Transverse colon (tissue), 4 donors: ENCODE data around the gene ADAM10. TPM values are rescaled to one million over a fixed set of nuclear protein-coding genes. Genes with fewer than 3 reads are reported as not detected.
A peak's percentile ranks its signal among the peaks of the same experiment; 100 is the strongest.

Experiments used
- DNase-seq: peaks from one replicate; pipeline ENCODE4 v3.0.0-alpha.2; 2019
- H3K27ac ChIP-seq, 4 donors: fragments of 200-600 bp; sonication (generic); 2 replicates each; pipeline ENCODE4 v1.5.1; 2016 to 2018; ENCODE audit warnings: inconsistent platforms in 4 of 4
- H3K27me3 ChIP-seq: fragments of 200-600 bp; sonication (generic); 2 replicates; pipeline ENCODE4 v1.5.1; 2017; ENCODE audit warnings: inconsistent platforms
- H3K36me3 ChIP-seq, 4 donors: fragments of 200-600 bp; sonication (generic); 2 replicates each; pipeline ENCODE4 v1.5.1; 2017 to 2019; ENCODE audit warnings: inconsistent platforms in 4 of 4
- H3K4me1 ChIP-seq, 4 donors: fragments of 200-600 bp; sonication (generic); 2 replicates each; pipeline ENCODE4 v1.5.1; 2017 to 2020; ENCODE audit warnings: inconsistent platforms in 4 of 4
- H3K4me3 ChIP-seq, 4 donors: fragments of 200-600 bp; sonication (generic); 1 replicate in 1 of 4; 2 replicates in 3 of 4; pipeline versions ENCODE4 v1.5.1 to v1.6.1; 2017 to 2019; ENCODE audit warnings: inconsistent platforms in 4 of 4
- H3K9me3 ChIP-seq, 2 donors: fragments of 200-600 bp; sonication (generic); 2 replicates each; pipeline ENCODE4 v1.5.1; 2017 to 2019; ENCODE audit warnings: inconsistent platforms in 2 of 2
- EP300 ChIP-seq: sonication (generic); formaldehyde crosslinking; IDR thresholded peaks from one replicate; pipeline ENCODE4 v1.6.1; 2017; ENCODE audit warnings: antibody characterized with exemption, low read depth
- POLR2A ChIP-seq: fragments of 450-650 bp; IDR thresholded peaks from one replicate; pipeline ENCODE4 v1.6.1; 2016; ENCODE audit warnings: antibody characterized with exemption, mild to moderate bottlenecking, moderate library complexity
- POLR2AphosphoS5 ChIP-seq, 3 donors: sonication (generic); formaldehyde crosslinking; IDR thresholded peaks; one replicate each; pipeline ENCODE4 v1.6.1; 2016; ENCODE audit warnings: antibody characterized with exemption in 3 of 3
- WGBS, 2 donors: methylation state at CpG; one replicate each; pipeline ENCODE4 v1.1.5; 2018; ENCODE audit warnings: low coverage in 1 of 2; 5-methylcytosine and 5-hydroxymethylcytosine counted together
- in situ Hi-C, 4 donors: fragments of 200-750 bp; cut with MboI; loops; one replicate each; pipeline versions ENCODE4 v1.15.0 to v1.15.1; 2017; ENCODE audit warnings: low sequenced_read_pairs in 3 of 4, low pct_ligation_motif_present in 1 of 4, low pct_unique_long_range_greater_than_20kb in 1 of 4
- intact Hi-C: fragments of 100-400 bp; cut with DNase I; formaldehyde crosslinking; loops from one replicate; pipeline ENCODE4 v1.15.1; 2023; ENCODE audit warnings: low total_unique reads
- total RNA-seq, 4 donors: library from RNA; depleted of rRNA; stranded (reverse); fragments of >200 nt; gene quantifications; one replicate each; pipeline ENCODE4 v1.1.0, GENCODE V29; 2016
- TF ChIP-seq, protein P1 (sequence below), 5 experiments: fragments of 200-600 bp in 3 of 5; fragments of 450-650 bp in 2 of 5; sonication (generic) in 3 of 5; IDR thresholded peaks; 1 replicate in 2 of 5; 2 replicates in 3 of 5; pipeline ENCODE4 v1.5.1; 2016 to 2017; ENCODE audit warnings: antibody characterized with exemption in 5 of 5, inconsistent platforms in 3 of 5, mild to moderate bottlenecking in 2 of 5, moderate library complexity in 1 of 5

ADAM10 gene
- total RNA-seq, 4 donors from 2014 or later: 45.3 to 941 (median 69.1) TPM

GRCh38 chr15:58582160-58582559 is 167.3 kb downstream of the ADAM10 start:
- no peaks in the 10 kb centered on the region for H3K27me3 ChIP-seq
- H3K36me3 ChIP-seq: no peaks in the 10 kb centered on the region
- TF ChIP-seq, protein P1, sequence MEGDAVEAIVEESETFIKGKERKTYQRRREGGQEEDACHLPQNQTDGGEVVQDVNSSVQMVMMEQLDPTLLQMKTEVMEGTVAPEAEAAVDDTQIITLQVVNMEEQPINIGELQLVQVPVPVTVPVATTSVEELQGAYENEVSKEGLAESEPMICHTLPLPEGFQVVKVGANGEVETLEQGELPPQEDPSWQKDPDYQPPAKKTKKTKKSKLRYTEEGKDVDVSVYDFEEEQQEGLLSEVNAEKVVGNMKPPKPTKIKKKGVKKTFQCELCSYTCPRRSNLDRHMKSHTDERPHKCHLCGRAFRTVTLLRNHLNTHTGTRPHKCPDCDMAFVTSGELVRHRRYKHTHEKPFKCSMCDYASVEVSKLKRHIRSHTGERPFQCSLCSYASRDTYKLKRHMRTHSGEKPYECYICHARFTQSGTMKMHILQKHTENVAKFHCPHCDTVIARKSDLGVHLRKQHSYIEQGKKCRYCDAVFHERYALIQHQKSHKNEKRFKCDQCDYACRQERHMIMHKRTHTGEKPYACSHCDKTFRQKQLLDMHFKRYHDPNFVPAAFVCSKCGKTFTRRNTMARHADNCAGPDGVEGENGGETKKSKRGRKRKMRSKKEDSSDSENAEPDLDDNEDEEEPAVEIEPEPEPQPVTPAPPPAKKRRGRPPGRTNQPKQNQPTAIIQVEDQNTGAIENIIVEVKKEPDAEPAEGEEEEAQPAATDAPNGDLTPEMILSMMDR (IDR thresholded peaks at IDR 0.05): no peak
- TF ChIP-seq POLR2AphosphoS5 (IDR thresholded peaks at IDR 0.05) (no peak), POLR2A (no peak), EP300 (no peak)
- DNase-seq: no peak
- WGBS, 2 donors: 69 to 100% methylated on average over 2 to 3 of the region's 3 CpGs
- peaks cover 0 to 8% of the 10 kb centered on the region in 2 donors for H3K9me3 ChIP-seq
- H3K27ac ChIP-seq: no peak overlapping the region
- no peaks in the 10 kb centered on the region for H3K4me1 ChIP-seq
- no peak overlapping the region for H3K4me3 ChIP-seq
- in situ Hi-C loops: no loop called here
- intact Hi-C loops: no loop called here

DNA sequence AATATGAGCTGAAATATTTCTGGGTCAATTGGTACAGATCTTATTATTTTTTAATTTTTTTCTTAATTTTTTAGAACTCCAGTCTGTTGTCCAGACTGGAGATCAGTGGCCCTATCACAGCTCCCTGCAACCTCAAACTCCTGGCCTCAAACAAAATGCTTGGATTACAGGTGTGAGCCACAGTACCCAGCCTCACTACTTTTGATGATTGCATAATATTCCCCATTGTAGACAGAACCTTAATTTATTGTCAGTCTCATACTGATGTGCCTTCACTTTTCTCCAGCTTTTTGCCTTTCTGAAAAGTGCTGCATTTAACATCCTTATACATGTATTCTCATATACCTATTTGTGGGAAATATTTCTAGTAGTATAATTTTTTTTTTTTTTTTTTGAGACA is 172.8 kb downstream of the ADAM10 start:
- no peaks in the 10 kb centered on the region for H3K9me3 ChIP-seq
- H3K27ac ChIP-seq: no peak overlapping the region
- no peaks in the 10 kb centered on the region for H3K27me3 ChIP-seq
- TF ChIP-seq EP300 (no peak), POLR2AphosphoS5 (IDR thresholded peaks at IDR 0.05) (no peak), POLR2A (no peak)
- TF ChIP-seq, protein P1 (IDR thresholded peaks at IDR 0.05): no peak
- H3K4me3 ChIP-seq: no peak overlapping the region
- in situ Hi-C loops (no loop called here), intact Hi-C loops (no loop called here)
- H3K36me3 ChIP-seq: no peaks in the 10 kb centered on the region
- H3K4me1 ChIP-seq: peaks cover 0 to 24% (median 9%) of the 10 kb centered on the region in 4 donors
- DNase-seq: no peak

GRCh38 chr15:58575045-58575786 is 174.3 kb downstream of the ADAM10 start:
- H3K9me3 ChIP-seq: no peaks in the 10 kb centered on the region
- no peak overlapping the region for H3K4me3 ChIP-seq
- H3K4me1 ChIP-seq: peaks cover 0 to 24% (median 9%) of the 10 kb centered on the region in 4 donors
- H3K27ac ChIP-seq: peak overlapping the region; percentile 40 to 69 (median 49)
- no peaks in the 10 kb centered on the region for H3K27me3 ChIP-seq
- in situ Hi-C loops (no loop called here), intact Hi-C loops (no loop called here)
- no peak for DNase-seq
- H3K36me3 ChIP-seq: no peaks in the 10 kb centered on the region
- 84 to 91% methylated on average over 6 to 14 of the region's 14 CpGs for WGBS, 2 donors
- TF ChIP-seq, protein P1 (IDR thresholded peaks at IDR 0.05): no peak
- TF ChIP-seq EP300 (no peak), POLR2A (no peak), POLR2AphosphoS5 (IDR thresholded peaks at IDR 0.05) (no peak)

DNA sequence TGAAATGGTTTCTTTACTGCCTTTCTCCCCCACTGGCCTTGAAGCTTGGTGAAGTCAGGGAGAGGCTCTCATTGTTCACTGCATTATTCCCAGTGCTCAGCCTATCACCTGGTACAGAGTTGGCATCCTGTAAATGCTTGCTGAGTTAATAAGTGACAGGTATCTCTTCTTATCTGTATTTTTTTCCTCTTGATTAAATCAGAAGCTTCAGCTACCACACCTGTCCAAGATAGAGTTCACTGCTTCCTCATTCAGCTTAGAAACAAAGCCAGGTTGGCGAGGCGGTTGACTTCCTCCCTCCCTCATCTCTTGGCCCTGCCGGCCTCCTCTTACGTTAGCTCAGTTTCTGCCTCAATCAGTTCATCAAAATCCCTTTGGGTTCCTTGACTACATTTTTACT is 174.9 kb downstream of the ADAM10 start:
- no peaks in the 10 kb centered on the region for H3K27me3 ChIP-seq
- WGBS, 2 donors: 44 to 65% methylated on average over 3 to 4 of the region's 4 CpGs
- peaks cover 0 to 24% (median 9%) of the 10 kb centered on the region in 4 donors for H3K4me1 ChIP-seq
- peak; percentile 54 for DNase-seq
- H3K4me3 ChIP-seq: no peak overlapping the region
- TF ChIP-seq, protein P1 (IDR thresholded peaks at IDR 0.05): no peak
- TF ChIP-seq POLR2A (peak; percentile 22), POLR2AphosphoS5 (IDR thresholded peaks at IDR 0.05) (peak in 1 of 3 donors; percentile 43)
- in situ Hi-C loops (no loop called here), intact Hi-C loops (no loop called here)
- H3K27ac ChIP-seq: peak overlapping the region; percentile 40 to 69 (median 64)
- no peaks in the 10 kb centered on the region for H3K9me3 ChIP-seq
- no peaks in the 10 kb centered on the region for H3K36me3 ChIP-seq
